Activated naive CD4-positive, alpha-beta T cell treated with anti-CD3 and anti-CD28 coated beads, Interleukin-2, amount 10 ng/mL, durations not matched to agents 7 days and 5 days (primary cell): ENCODE data around the gene GARNL3.

Experiments used
- CTCF ChIA-PET: fragments of 350-600 bp; sonication (Branson Sonifier 250); formaldehyde crosslinking; loops from one replicate; lab custom pipeline; 2021; ENCODE audit warnings: antibody characterized with exemption; lab: Charles Lee
- DNase-seq: peaks from one replicate; pipeline ENCODE4 v3.0.0-alpha.2; 2020
- H3K27ac Mint-ChIP-seq: one replicate; pipeline ENCODE4 v1.8.0; 2021; ENCODE audit warnings: mild to moderate bottlenecking, moderate library complexity, mixed read lengths
- H3K27me3 Mint-ChIP-seq: one replicate; pipeline ENCODE4 v1.8.0; 2021; ENCODE audit warnings: mild to moderate bottlenecking, mixed read lengths
- H3K36me3 Mint-ChIP-seq: one replicate; pipeline ENCODE4 v1.8.0; 2021; ENCODE audit warnings: mixed read lengths
- H3K4me1 Mint-ChIP-seq: one replicate; pipeline ENCODE4 v1.8.0; 2021; ENCODE audit warnings: mixed read lengths
- H3K4me3 Mint-ChIP-seq: one replicate; pipeline ENCODE4 v1.8.0; 2021; ENCODE audit warnings: mild to moderate bottlenecking, moderate library complexity, mixed read lengths
- H3K9me3 Mint-ChIP-seq: one replicate; pipeline ENCODE4 v1.8.0; 2021; ENCODE audit warnings: mixed read lengths

Gene GARNL3

GRCh38 chr9:127389381-127390247, 125.0 kb downstream of the GARNL3 start:
- Mint-ChIP-seq H3K27ac (no peak overlapping the region), H3K36me3 (no peaks in the 10 kb centered on the region), H3K4me1 (peaks cover 28% of the 10 kb centered on the region), H3K27me3 (peaks cover 91% of the 10 kb centered on the region), H3K4me3 (no peak overlapping the region), H3K9me3 (no peaks in the 10 kb centered on the region)
- DNase-seq: no peak
- CTCF ChIA-PET: no interaction called here

- H3K27ac Mint-ChIP-seq: no peak overlapping the region
- no peaks in the 10 kb centered on the region for H3K9me3 Mint-ChIP-seq
- peaks cover 91% of the 10 kb centered on the region for H3K27me3 Mint-ChIP-seq
- no peaks in the 10 kb centered on the region for H3K36me3 Mint-ChIP-seq
- H3K4me1 Mint-ChIP-seq: peaks cover 28% of the 10 kb centered on the region
- CTCF ChIA-PET: no interaction called here
- no peak for DNase-seq
- H3K4me3 Mint-ChIP-seq: no peak overlapping the region
Observed at GRCh38 chr9:127390248-127390545, 125.6 kb downstream of the GARNL3 start.

GRCh38 chr9:127390563-127390962, 126.0 kb downstream of the GARNL3 start:
- Mint-ChIP-seq H3K27me3 (peaks cover 91% of the 10 kb centered on the region), H3K9me3 (no peaks in the 10 kb centered on the region), H3K4me3 (no peak overlapping the region), H3K27ac (no peak overlapping the region), H3K4me1 (peaks cover 28% of the 10 kb centered on the region), H3K36me3 (no peaks in the 10 kb centered on the region)
- CTCF ChIA-PET: no interaction called here
- no peak for DNase-seq

GRCh38 chr9:127392166-127392565, 127.6 kb downstream of the GARNL3 start:
- H3K27me3 Mint-ChIP-seq: peaks cover 93% of the 10 kb centered on the region
- no peak for DNase-seq
- H3K9me3 Mint-ChIP-seq: no peaks in the 10 kb centered on the region
- no peaks in the 10 kb centered on the region for H3K36me3 Mint-ChIP-seq
- peaks cover 34% of the 10 kb centered on the region for H3K4me1 Mint-ChIP-seq
- CTCF ChIA-PET: interaction anchor here (1.0 kb wide), 1 partner anchor 26 kb away, joined by 3 read pairs; no protein-coding TSS in a partner anchor
- H3K27ac Mint-ChIP-seq: no peak overlapping the region
- no peak overlapping the region for H3K4me3 Mint-ChIP-seq

- Mint-ChIP-seq H3K4me1 (peaks cover 32% of the 10 kb centered on the region), H3K9me3 (no peaks in the 10 kb centered on the region), H3K4me3 (no peak overlapping the region), H3K27ac (no peak overlapping the region), H3K36me3 (no peaks in the 10 kb centered on the region), H3K27me3 (peaks cover 99% of the 10 kb centered on the region)
- CTCF ChIA-PET: interaction anchor here (1.0 kb wide), 1 partner anchor 25 kb away, joined by 3 read pairs; no protein-coding TSS in a partner anchor
- DNase-seq: no peak
Observed at GRCh38 chr9:127392976-127393375, 128.4 kb downstream of the GARNL3 start.

GRCh38 chr9:127393645-127394044, 129.1 kb downstream of the GARNL3 start:
- no peak overlapping the region for H3K4me3 Mint-ChIP-seq
- H3K9me3 Mint-ChIP-seq: no peaks in the 10 kb centered on the region
- CTCF ChIA-PET: no interaction called here
- H3K27me3 Mint-ChIP-seq: peaks cover 99% of the 10 kb centered on the region
- H3K4me1 Mint-ChIP-seq: peaks cover 31% of the 10 kb centered on the region
- DNase-seq: no peak
- H3K36me3 Mint-ChIP-seq: no peaks in the 10 kb centered on the region
- H3K27ac Mint-ChIP-seq: no peak overlapping the region

GRCh38 chr9:127395497-127396252, 131.1 kb downstream of the GARNL3 start:
- Mint-ChIP-seq H3K9me3 (no peaks in the 10 kb centered on the region), H3K36me3 (no peaks in the 10 kb centered on the region), H3K4me1 (peaks cover 17% of the 10 kb centered on the region), H3K4me3 (peak overlapping the region; percentile 43), H3K27me3 (peaks cover 100% of the 10 kb centered on the region), H3K27ac (no peak overlapping the region)
- CTCF ChIA-PET: interaction anchor here (1.9 kb wide), 1 partner anchor 180 kb away, joined by 15 read pairs; no protein-coding TSS in a partner anchor
- DNase-seq: no peak

- peak overlapping the region; percentile 43 for H3K4me3 Mint-ChIP-seq
- no peak for DNase-seq
- peaks cover 100% of the 10 kb centered on the region for H3K27me3 Mint-ChIP-seq
- H3K9me3 Mint-ChIP-seq: no peaks in the 10 kb centered on the region
- H3K27ac Mint-ChIP-seq: no peak overlapping the region
- peaks cover 17% of the 10 kb centered on the region for H3K4me1 Mint-ChIP-seq
- H3K36me3 Mint-ChIP-seq: no peaks in the 10 kb centered on the region
- CTCF ChIA-PET: interaction anchor here (1.2 to 1.9 kb wide), 4 partner anchors 26 to 181 kb away, joined by 3 to 15 read pairs (median 5); partner anchors contain the start of gene RPL12
Observed at GRCh38 chr9:127396253-127396807, 131.8 kb downstream of the GARNL3 start.

- Mint-ChIP-seq H3K27me3 (peaks cover 100% of the 10 kb centered on the region), H3K36me3 (no peaks in the 10 kb centered on the region), H3K4me1 (peaks cover 17% of the 10 kb centered on the region), H3K9me3 (no peaks in the 10 kb centered on the region), H3K4me3 (peak within 1 kb of the TSS; percentile 44), H3K27ac (no peak within 1 kb of the TSS)
- DNase-seq: peak; percentile 93
- CTCF ChIA-PET: interaction anchor here (1.2 to 1.9 kb wide), 4 partner anchors 27 to 182 kb away, joined by 3 to 15 read pairs (median 5); partner anchors contain the start of gene RPL12
Observed at GRCh38 chr9:127396808-127397645, 132.5 kb downstream of the GARNL3 start, which contains the start of gene SLC2A8. SLC2A8 (plus strand) TSS chr9:127397169; CDS start chr9:127397231, 62 bp downstream.

GRCh38 chr9:127397646-127398274, 133.2 kb downstream of the GARNL3 start:
- DNase-seq: peak; percentile 33
- H3K4me1 Mint-ChIP-seq: peaks cover 17% of the 10 kb centered on the region
- CTCF ChIA-PET: interaction anchor here (0.7 to 1.9 kb wide), 6 partner anchors 9 to 524 kb away, joined by 3 to 15 read pairs (median 5); partner anchors contain the start of gene RPL12
- H3K9me3 Mint-ChIP-seq: no peaks in the 10 kb centered on the region
- H3K4me3 Mint-ChIP-seq: peak overlapping the region; percentile 44
- no peak overlapping the region for H3K27ac Mint-ChIP-seq
- H3K27me3 Mint-ChIP-seq: peaks cover 100% of the 10 kb centered on the region
- H3K36me3 Mint-ChIP-seq: no peaks in the 10 kb centered on the region

- Mint-ChIP-seq H3K9me3 (no peaks in the 10 kb centered on the region), H3K27me3 (peaks cover 97% of the 10 kb centered on the region), H3K36me3 (no peaks in the 10 kb centered on the region), H3K4me1 (peaks cover 17% of the 10 kb centered on the region), H3K4me3 (peak overlapping the region; percentile 44), H3K27ac (no peak overlapping the region)
- DNase-seq: no peak
- CTCF ChIA-PET: interaction anchor here (0.7 to 1.6 kb wide), 3 partner anchors 9 to 523 kb away, joined by 3 to 7 read pairs (median 4); no protein-coding TSS in a partner anchor
Observed at GRCh38 chr9:127398275-127398647, 133.7 kb downstream of the GARNL3 start.

GRCh38 chr9:127398715-127399400, 134.3 kb downstream of the GARNL3 start:
- Mint-ChIP-seq H3K9me3 (no peaks in the 10 kb centered on the region), H3K4me3 (peak overlapping the region; percentile 44), H3K27me3 (peaks cover 92% of the 10 kb centered on the region), H3K4me1 (peaks cover 17% of the 10 kb centered on the region), H3K36me3 (no peaks in the 10 kb centered on the region), H3K27ac (no peak overlapping the region)
- CTCF ChIA-PET: interaction anchor here (0.7 to 1.9 kb wide), 5 partner anchors 8 to 523 kb away, joined by 3 to 7 read pairs (median 4); no protein-coding TSS in a partner anchor
- DNase-seq: no peak
